Retina (tissue), 1 donor: ENCODE results near the gene CSNK1D.
A peak's percentile ranks its signal among the peaks of the same experiment; 100 is the strongest.
"Not testable (repeated sequence)": the region's sequence is repeated elsewhere in the genome, so short reads cannot be mapped to it uniquely, and the experiment has no call there.

Experiments
- DNase-seq: peaks from one replicate; pipeline ENCODE4 v3.0.0-alpha.2; 2016

The CSNK1D gene

DNA sequence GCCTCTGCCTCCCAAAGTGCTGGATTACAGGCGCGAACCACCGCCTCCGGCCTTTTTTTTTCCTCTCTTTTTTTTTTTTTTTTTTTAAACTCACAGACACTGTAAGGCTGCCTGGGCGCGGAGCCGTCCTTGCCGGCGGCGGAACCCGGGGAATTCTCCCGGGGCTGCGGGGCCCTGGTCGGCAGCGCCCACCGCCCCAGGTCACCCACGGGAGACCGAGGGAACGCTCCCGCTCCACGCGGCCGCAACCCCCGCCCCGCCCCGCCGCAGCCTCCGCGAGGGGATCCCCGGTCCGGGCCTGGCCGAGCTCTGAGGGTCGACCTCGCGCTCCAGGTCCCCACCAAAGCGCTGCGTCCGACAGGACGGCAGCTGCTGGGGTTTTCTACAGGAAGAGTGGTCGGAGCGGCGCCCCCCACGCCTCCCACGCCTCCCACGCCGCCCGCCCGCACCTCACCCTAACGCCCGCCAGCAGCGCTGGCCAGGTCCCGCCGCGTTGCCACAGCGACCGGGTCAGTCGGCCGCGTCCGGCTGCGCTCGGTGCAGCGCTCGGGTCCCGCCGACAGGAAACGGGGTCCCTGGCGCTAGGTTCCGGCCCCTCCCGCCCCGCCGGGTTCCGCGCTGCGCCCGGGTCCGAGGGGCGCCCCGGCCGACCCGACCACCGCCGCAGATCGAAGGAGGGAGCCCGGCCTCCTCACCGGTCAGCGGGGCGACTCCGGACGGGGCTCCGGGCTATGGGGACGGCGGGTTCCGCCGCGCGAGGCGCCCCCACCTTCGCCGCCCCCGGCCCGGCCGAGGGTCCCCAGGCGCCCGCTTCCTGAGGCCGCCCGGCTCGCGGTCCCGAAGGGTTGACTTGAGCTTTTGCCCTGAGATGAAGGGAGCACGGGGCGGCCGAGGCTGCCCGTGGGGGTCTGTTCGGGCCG lies 60.9 kb downstream of the CSNK1D start, which contains the start of gene CCDC57:
Gene CCDC57 (minus strand): TSS at position 512 of the 920 bp plus-strand sequence. CDS start 10,898 bp downstream, outside the sequence.
- DNase-seq = peak; percentile 89

DNA sequence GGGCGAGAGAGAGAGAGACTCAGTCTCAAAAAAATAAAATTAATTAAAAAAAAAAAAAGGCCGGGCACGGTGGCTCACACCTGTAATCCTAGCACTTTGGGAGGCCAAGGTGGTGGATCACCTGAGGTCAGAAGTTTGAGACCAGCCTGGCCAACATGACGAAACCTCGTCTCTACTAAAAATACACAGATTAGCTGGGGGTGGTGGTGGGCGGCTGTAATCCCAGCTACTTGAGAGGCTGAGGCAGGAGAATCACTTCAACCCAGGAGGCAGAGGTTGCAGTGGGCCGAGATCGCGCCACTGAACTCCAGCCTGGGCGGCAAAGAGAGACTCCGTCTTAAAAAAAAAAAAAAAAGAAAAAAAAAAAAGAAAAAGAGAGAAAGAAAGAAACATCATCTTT lies 62.8 kb downstream of the CSNK1D start:
- not testable (repeated sequence) for DNase-seq

DNA sequence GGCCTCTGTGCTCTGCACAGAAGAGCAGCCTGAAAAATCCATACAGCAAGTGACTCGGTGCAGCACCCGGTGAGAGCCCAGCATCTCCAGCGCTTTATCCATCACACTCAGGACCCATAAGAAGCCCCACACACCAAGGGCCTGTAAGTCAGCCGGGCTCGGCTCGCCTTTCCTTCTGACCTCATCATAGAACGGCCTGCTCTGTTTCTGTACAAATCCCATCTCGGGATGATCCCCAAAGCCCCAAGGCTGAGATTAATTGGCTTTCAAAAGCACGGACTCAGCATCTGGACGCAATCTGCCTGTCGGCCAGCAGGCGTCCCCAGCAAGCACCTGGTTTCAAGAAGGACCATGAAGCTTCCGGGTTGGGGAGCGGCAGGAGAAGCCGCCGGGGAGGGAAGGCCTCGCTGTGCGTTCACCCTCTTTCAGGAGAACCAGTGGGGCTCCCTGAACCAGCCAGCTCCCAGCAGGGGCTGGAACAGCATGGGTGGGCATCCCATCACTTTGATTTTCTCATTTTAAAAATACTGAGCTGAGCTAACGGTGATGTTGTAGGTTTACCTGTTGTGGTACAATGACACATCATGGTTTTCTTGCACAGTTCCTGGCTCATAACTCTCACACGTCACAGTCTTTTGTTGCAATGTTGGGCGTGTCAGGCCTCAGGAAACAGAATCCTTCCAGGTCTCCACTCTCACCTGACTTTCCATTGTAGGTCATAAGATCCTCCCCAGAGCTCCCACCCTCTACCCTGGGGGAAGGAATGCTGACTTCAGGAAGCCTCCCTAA lies 67.6 kb downstream of the CSNK1D start:
- peak; percentile 89 for DNase-seq

DNA sequence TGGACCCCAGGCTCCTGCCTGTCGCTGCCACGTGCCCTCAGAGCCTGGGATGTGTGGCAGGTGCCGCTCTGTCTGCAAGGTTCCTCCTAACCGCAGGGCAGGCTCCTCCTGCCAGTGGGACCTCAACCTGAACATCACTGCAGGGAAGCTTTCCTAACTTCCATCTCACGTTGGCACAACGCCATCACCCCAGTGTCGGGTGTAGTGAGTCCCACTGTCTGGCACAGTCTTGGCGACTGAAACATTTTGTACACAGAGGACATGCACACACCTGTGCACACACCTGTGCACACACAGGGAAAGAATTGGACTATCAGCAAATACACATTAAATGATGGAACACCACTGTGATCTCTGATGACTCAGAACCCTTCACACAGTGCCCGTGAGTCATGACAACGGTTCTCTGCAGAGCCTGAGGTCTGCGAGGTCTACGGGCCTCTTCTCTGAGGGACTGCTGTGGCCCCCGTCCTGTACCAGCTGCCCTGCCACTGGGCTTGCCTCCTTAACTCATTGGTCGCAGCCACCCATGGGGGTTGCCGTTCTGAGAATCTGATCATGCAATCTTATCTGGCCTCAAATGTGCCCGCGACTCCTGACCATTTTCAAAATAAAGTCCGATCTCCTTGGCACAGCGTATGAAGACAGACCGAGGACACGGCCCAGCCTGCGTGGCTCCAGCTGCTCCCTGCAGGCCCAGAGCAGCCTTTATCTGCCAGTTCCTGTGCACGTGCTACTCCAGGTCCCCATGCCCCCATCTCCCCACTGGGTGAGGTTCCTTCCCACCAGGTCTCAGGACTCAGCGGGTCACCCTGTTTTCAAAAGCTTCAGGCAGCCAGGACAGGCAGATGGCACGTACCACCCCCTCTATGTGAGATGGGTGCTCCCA lies 68.4 kb downstream of the CSNK1D start:
- DNase-seq = no peak

DNA sequence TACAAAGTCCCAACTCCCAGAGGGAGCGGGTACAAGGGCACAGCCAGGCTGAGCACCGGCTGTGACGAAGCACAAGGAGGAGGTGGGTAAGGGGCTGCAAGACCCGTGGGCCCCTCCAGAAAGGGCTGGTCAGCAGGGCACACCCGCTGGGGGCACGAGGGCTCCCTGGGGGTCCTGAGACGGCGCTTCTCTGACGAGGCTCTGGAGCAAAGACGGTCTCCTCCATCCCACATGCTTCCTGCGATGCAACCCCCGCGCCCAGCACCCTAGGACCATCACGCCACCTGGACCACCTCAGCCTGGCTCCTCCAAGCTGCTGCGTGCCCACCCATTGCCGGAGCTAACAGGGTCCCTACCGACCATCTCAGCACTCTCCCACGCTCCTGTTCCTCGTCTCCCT lies 69.6 kb downstream of the CSNK1D start:
- no peak for DNase-seq

DNA sequence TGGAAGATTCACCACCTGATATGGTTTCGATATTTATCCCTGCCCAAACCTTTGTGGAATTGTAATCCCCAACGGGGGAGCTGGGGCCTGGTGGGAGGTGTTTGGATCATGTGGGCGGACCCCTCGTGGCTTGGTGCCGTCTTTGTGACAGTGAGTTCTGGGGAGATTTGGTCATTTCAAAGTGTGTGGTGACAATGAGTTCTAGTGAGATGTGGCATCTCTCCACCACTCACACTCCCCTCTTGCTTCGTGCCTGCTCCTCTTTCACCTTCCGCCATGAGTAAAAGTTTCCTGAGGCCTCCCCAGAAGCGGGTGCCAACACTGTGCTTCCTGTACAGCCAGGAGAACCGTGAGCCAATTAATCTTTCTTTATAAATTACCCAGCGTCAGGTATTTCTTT lies 70.5 kb downstream of the CSNK1D start:
- DNase-seq = no peak

DNA sequence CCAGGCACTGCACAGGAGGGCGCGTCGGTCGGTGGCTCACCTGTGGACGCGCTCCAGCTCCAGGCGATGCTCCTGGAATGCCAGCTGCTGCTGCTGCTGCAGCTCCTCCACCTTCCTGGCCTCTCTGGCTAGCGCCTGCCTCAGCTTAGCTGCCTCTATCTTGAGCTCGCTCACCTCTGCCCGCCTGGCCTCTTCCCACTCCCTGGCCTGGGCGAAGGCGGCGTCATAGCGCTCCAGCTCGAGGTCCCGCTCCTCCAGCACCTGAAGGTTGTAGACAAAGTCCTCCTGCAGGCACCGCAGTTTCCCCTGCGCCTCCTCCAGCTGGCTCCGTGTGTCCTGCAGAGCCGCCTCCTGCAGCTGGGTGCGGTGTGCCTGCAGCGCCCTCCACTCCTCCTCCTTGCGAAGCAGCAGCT lies 72.0 kb downstream of the CSNK1D start:
- DNase-seq = no peak

DNA sequence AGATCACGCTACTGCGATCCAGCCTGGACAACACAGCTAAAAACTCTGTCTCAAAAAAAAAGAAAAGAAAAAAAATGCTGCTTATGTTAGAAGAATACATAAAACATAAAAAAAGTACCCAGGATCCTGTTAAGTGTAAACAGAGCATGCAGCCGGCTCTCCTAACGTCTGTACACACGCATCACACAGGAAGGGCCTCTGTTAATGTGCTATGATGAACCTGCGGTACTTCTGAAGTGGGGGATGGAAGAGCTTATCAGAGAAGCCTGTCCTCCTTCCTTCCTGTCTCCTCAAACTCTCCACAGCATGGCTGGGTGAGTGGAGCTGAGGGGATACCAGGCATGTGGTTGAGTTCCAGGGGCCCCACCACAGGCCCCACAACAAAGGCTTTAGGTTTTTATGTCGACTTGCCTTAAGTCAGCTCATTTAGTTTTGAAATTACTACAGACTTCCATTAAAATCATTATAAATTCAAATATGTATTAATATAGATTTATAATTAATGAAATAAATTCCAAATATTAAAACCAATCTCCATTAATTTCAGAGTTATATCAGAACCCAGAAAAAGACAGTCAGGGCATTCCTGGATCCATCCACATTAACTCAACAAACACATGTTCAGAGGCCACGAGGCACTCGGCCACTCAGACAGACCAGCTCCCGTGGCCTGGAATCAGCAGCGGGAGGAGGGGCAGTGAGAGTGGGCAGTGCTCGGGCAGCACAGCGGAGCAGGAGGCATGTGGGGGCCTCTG lies 72.6 kb downstream of the CSNK1D start:
- DNase-seq = no peak

DNA sequence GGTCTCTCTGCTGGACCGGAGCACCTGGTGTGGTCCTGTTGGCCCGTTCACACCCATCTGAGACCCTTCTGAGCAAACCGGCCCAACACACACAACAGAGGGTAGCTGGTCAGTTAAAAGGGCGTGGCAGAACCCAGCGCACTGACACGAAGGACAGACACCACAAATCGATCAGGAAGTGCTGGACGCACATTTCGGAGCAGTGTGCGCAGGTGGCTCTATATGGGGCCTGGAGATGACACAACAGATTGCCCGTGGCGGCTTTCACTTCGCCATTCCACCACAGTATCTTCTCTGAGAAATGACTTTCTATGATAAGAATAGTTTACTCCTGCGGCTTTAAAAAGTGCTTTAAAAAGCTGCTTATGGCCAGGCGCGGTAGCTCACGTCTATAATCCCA lies 73.4 kb downstream of the CSNK1D start:
- no peak for DNase-seq

DNA sequence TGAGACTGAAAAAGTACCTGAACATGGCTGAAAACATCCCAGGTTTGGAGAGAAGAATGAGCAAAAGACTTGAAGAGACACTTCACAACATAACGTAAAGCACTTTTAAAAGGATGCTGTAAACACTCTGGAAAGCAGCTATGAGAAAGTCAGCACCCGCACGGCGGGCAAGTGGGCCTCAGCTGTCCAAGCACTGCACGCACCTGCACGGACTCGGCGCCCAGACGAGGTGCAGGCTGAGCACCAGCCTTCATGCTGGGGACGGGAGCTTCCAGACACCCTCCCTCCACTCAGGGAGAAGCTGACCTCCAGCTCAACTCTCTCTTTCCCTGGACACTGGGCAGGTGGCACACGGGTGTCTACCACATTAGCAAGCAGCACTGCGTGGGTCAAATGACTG lies 74.0 kb downstream of the CSNK1D start:
- no peak for DNase-seq

DNA sequence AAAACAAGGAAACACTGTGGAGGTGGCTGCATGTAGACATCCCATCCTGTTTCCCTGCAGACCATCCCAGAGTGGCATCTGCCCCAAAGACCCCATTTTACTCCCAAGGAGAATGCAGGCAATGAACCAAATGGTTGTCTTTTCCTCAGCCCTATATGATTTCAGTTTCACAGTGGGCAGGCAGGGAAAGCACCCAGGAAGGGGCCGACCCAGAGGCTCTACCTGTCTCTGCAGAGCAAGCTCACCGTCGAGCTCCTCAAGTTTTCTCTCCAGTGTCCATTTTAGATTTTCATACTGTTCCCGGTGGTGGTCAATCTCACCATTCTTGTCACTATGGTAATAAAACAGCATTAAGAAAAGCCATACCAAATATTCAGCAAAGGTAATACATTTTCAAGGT lies 75.4 kb downstream of the CSNK1D start:
- no peak for DNase-seq

DNA sequence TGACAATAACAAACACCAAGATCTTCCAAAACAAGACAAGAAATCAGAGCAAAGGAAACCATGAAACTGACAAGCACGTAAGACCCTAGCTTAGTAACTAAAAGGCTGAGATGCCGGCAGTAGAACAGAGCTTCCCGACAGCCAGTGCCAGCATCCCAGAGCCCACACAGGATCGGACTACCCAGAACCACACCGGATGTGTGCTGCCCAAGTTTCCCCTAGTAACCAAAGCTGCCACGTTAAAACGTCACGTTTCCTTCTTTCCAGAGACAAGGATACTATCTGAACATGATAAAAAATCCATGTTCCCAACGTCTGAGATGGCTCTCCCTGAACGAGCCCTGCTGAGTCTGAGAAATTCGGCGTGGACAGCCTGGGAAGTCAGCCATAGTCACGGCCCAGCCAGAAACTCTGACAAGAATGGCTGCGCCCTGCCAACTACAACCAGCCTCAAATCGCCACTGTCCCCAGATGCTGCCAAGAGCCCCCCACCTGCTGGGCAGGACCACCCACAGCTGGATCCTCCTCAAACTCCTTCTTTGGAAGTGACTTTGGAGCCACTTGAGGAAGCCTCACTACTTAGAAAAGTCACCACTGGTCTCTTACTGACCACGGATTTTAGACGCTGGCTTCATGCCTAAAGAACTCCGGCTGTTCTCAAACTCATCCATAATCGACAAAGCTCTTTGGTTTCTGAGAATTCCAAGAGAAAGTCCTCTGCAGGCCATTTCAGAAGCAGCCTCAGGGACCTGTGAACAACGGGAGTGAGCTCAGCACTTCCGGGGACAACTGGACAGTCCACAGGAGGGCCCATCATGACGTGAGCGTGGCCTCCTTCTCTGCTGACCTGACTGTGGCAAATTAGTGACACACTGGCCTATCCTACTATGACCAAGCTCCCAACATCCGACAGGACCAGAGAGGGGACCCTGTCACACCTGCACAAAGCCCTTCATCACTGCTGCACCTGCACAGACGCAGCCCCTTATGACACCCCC lies 77.5 kb downstream of the CSNK1D start:
- DNase-seq = no peak

DNA sequence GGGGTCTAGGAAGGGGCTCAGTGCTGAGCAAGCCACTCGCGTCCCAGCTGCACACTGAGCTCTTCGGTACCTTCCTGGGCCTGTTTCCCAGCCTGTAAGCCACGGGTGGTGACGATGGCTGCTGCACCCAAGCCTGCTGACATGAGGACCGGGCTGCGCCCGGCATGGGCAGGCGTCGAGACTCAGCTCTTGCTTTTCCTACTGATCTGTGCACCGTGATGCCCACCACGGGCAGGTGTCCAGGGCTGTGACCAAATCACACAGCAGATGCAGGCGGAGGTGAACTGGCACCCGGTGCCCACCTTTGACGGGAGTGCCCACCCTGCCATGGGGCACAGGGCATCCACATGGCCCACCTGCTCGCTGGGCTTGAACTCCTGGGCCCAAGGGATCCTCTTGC lies 78.7 kb downstream of the CSNK1D start:
- DNase-seq = no peak

DNA sequence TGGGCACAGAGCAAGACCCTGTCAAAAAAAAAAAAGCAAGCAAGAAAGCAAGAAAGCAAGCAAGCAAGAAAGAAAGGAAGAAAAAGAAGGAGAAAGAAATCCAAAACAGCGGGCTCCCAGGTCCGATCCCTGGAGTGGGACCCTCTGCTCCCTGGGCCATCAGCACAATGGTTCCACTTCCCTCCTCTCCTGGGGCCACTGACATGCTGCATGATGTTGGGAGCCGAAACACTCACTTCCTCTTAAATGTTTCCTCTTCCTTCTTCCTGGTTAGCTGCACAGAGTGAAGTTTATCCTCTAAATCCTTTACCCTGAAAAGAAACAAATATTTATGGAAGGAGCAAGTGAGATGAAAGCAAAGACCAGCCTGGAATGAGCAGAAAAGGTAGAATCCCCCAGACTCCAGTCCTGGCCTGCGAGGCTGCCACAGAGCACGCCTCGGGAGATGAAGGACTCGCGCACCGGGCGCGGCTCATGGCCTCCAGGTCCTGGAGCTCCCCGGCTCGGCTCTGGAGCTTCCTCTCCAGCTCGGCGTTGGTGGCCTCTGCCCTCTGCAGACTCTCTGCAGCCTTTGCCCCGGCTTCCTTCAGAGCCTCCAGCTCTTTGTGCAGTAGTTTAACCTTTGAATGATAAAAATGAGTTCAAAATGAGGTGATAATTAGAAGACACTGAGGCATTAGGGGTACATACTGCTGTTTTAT lies 79.8 kb downstream of the CSNK1D start:
- DNase-seq = no peak

DNA sequence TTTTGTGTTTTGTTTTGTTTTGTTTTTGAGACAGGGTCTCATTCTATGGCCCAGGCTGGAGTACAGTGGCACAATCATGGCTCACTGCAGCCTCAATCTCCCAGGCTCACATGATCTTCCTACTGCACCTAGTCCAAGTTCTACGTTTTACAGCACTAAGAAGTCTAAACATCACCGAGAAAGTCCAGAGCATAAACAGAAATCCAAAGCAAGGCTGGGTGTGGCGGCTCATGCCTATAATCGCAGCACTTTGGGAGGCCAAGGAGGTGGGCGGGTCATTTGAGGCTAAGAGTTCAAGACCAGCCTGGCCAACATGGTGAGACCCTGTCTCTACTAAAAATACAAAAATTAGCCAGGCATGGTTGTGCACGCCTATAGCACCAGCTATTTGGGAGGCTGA lies 80.5 kb downstream of the CSNK1D start:
- DNase-seq = not testable (repeated sequence)
